ENCODE results near the gene PRR12. TPM values are rescaled to one million over a fixed set of nuclear protein-coding genes. Genes with fewer than 3 reads are reported as not detected.
A peak's percentile ranks its signal among the peaks of the same experiment; 100 is the strongest.

Gene PRR12
- total and polyA plus RNA-seq, 10 donors = 3.7 to 44.3 (median 23.1) TPM

- Histone ChIP-seq H3K36me3 (peaks cover 4 to 100% (median 95%) of the 10 kb centered on the region in 6 donors), H3K4me1 (peaks cover under 1 to 44% (median 11%) of the 10 kb centered on the region in 6 donors), H3K27ac (no peak overlapping the region), H3K9me3 (no peaks in the 10 kb centered on the region), H3K4me3 (no peak overlapping the region), H3K27me3 (replicated peaks in 1 of 7) (no peaks in the 10 kb centered on the region)
- TF ChIP-seq POLR2A (IDR thresholded peaks at IDR 0.05) = no peak
- TF ChIP-seq POLR2AphosphoS5 (IDR thresholded peaks at IDR 0.05) = peak in 1 of 3 donors; percentile 1
- intact Hi-C loops (cut with DNase I; ENCODE audit: low total_unique reads) = no loop called here
- 83 to 94% (median 89%) methylated on average over 7 to 15 of the region's 15 CpGs for WGBS, 5 donors
- no peak for DNase-seq
Observed at GRCh38 chr19:49658139-49658517, 67.1 kb downstream of the PRR12 start.

GRCh38 chr19:49658566-49659442 is 67.8 kb downstream of the PRR12 start:
- no peak for DNase-seq
- intact Hi-C loops (cut with DNase I; ENCODE audit: low total_unique reads) = no loop called here
- H3K27me3 ChIP-seq (replicated peaks in 1 of 7) = no peaks in the 10 kb centered on the region
- peaks cover 4 to 98% (median 89%) of the 10 kb centered on the region in 6 donors for H3K36me3 ChIP-seq
- peaks cover 7 to 45% (median 16%) of the 10 kb centered on the region in 6 donors for H3K4me1 ChIP-seq
- TF ChIP-seq POLR2AphosphoS5 (IDR thresholded peaks at IDR 0.05) (peak in 2 of 3 donors; percentile 23 to 71), POLR2A (IDR thresholded peaks at IDR 0.05) (no peak)
- H3K27ac ChIP-seq = peak overlapping the region in 1 of 8 donors; percentile 18
- H3K4me3 ChIP-seq = no peak overlapping the region
- H3K9me3 ChIP-seq = no peaks in the 10 kb centered on the region
- 88 to 97% (median 93%) methylated on average over 9 to 12 of the region's 12 CpGs for WGBS, 5 donors

GRCh38 chr19:49660338-49660961 is 69.5 kb downstream of the PRR12 start:
- no peaks in the 10 kb centered on the region for H3K27me3 ChIP-seq (replicated peaks in 1 of 7)
- no peak for DNase-seq
- 86 to 94% (median 89%) methylated on average over 13 to 15 of the region's 15 CpGs for whole genome bisulfite sequencing, 5 donors
- H3K9me3 ChIP-seq = no peaks in the 10 kb centered on the region
- peaks cover 4 to 81% (median 73%) of the 10 kb centered on the region in 6 donors for H3K36me3 ChIP-seq
- H3K4me3 ChIP-seq = no peak overlapping the region
- peak overlapping the region in 1 of 8 donors; percentile 18 for H3K27ac ChIP-seq
- peaks cover 7 to 49% (median 25%) of the 10 kb centered on the region in 6 donors for H3K4me1 ChIP-seq
- intact Hi-C loops (cut with DNase I; ENCODE audit: low total_unique reads) = loop anchor here (10.0 kb wide), 1 partner anchor 66 kb away; the partner anchor contains the start of gene PRR12
- TF ChIP-seq POLR2A (IDR thresholded peaks at IDR 0.05) (no peak), POLR2AphosphoS5 (IDR thresholded peaks at IDR 0.05) (peak in 1 of 3 donors; percentile 38)

GRCh38 chr19:49662011-49662410 is 71.0 kb downstream of the PRR12 start:
- Histone ChIP-seq H3K36me3 (peaks cover 4 to 66% (median 58%) of the 10 kb centered on the region in 6 donors), H3K27ac (peak overlapping the region in 1 of 8 donors; percentile 96), H3K9me3 (no peaks in the 10 kb centered on the region), H3K27me3 (replicated peaks in 1 of 7) (no peaks in the 10 kb centered on the region), H3K4me3 (no peak overlapping the region), H3K4me1 (peaks cover 15 to 53% (median 34%) of the 10 kb centered on the region in 6 donors)
- peak in 2 of 3 donors; percentile 36 to 72 for TF ChIP-seq POLR2AphosphoS5 (IDR thresholded peaks at IDR 0.05)
- no peak for TF ChIP-seq POLR2A (IDR thresholded peaks at IDR 0.05)
- no peak for TF ChIP-seq CTCF (IDR thresholded peaks at IDR 0.05 in 8 of 11, conservative IDR thresholded peaks at IDR 0.05 in 3 of 11)
- no peak for DNase-seq
- 93 to 97% (median 96%) methylated on average over 3 to 16 of the region's 16 CpGs for WGBS, 5 donors
- intact Hi-C loops (cut with DNase I; ENCODE audit: low total_unique reads) = loop anchor here (10.0 kb wide), 1 partner anchor 67 kb away; the partner anchor contains the start of gene PRR12

GRCh38 chr19:49663224-49663623 is 72.2 kb downstream of the PRR12 start:
- no peak for TF ChIP-seq POLR2A (IDR thresholded peaks at IDR 0.05)
- H3K27ac ChIP-seq = peak overlapping the region in 7 of 8 donors; percentile 91 to 96 (median 94)
- peak overlapping the region in 5 of 8 donors; percentile 68 to 95 (median 94) for H3K4me3 ChIP-seq
- DNase-seq = no peak
- H3K4me1 ChIP-seq = peaks cover 15 to 59% (median 37%) of the 10 kb centered on the region in 6 donors
- intact Hi-C loops (cut with DNase I; ENCODE audit: low total_unique reads) = loop anchor here (10.0 kb wide), 1 partner anchor 68 kb away; the partner anchor contains the start of gene PRR12
- whole genome bisulfite sequencing, 5 donors = 87 to 90% (median 88%) methylated on average over 7 to 12 of the region's 12 CpGs
- peaks cover 4 to 60% (median 46%) of the 10 kb centered on the region in 6 donors for H3K36me3 ChIP-seq
- H3K27me3 ChIP-seq (replicated peaks in 1 of 7) = no peaks in the 10 kb centered on the region
- no peaks in the 10 kb centered on the region for H3K9me3 ChIP-seq
